Mesendoderm (in vitro differentiated cells): ENCODE data around the gene MUSK. TPM values are rescaled to one million over a fixed set of nuclear protein-coding genes. Genes with fewer than 3 reads are reported as not detected.

Experiments
- DNase-seq: peaks from one replicate; pipeline ENCODE4 v3.0.0; 2013
- H2AK5ac ChIP-seq: 2 replicates; pipeline ENCODE4 v1.6.1; 2013; ENCODE audit warnings: low read length, inconsistent platforms
- H2BK120ac ChIP-seq: 2 replicates; pipeline ENCODE4 v1.6.1; 2013; ENCODE audit warnings: low read depth, mild to moderate bottlenecking, low read length, moderate library complexity, mixed read lengths
- H2BK15ac ChIP-seq: replicated peaks from 2 replicates; pipeline ENCODE4 v1.6.1; 2013; ENCODE audit warnings: low read depth, mild to moderate bottlenecking, moderate library complexity
- H2BK5ac ChIP-seq: 2 replicates; pipeline ENCODE4 v1.6.1; 2013; ENCODE audit warnings: low read length, inconsistent platforms
- H3K18ac ChIP-seq: 2 replicates; pipeline ENCODE4 v1.6.1; 2013; ENCODE audit warnings: mild to moderate bottlenecking, low read length, mixed read lengths
- H3K23ac ChIP-seq: one replicate; pipeline ENCODE4 v1.6.1; 2013; ENCODE audit warnings: low read length
- H3K27ac ChIP-seq: 2 replicates; pipeline ENCODE4 v1.5.1; 2013; ENCODE audit warnings: low read depth, mild to moderate bottlenecking, inconsistent platforms, low read length, moderate library complexity
- H3K27me3 ChIP-seq: 2 replicates; pipeline ENCODE4 v1.6.1; 2013; ENCODE audit warnings: low read length, control low read depth, mild to moderate bottlenecking, inconsistent platforms; ENCODE audit not compliant: insufficient read depth, poor library complexity
- H3K36me3 ChIP-seq: 2 replicates; pipeline ENCODE4 v1.6.1; 2013; ENCODE audit warnings: low read length, inconsistent platforms; ENCODE audit not compliant: control insufficient read depth, insufficient read depth
- H3K4ac ChIP-seq: one replicate; pipeline ENCODE4 v1.6.1; 2013; ENCODE audit warnings: low read depth, mild to moderate bottlenecking, low read length, moderate library complexity
- H3K4me1 ChIP-seq: 2 replicates; pipeline ENCODE4 v1.6.1; 2013; ENCODE audit warnings: low read depth, low read length, inconsistent platforms; ENCODE audit not compliant: control insufficient read depth
- H3K4me2 ChIP-seq: 2 replicates; pipeline ENCODE4 v1.6.1; 2013; ENCODE audit warnings: low read length
- H3K4me3 ChIP-seq: 2 replicates; pipeline ENCODE4 v1.5.1; 2013; ENCODE audit warnings: mild to moderate bottlenecking, low read length
- H3K56ac ChIP-seq: one replicate; pipeline ENCODE4 v1.6.1; 2013; ENCODE audit warnings: low read length
- H3K79me1 ChIP-seq: 2 replicates; pipeline ENCODE4 v1.6.1; 2013; ENCODE audit warnings: low read length, inconsistent platforms
- H3K79me2 ChIP-seq: 2 replicates; pipeline ENCODE4 v1.6.1; 2013; ENCODE audit warnings: mild to moderate bottlenecking, low read length; ENCODE audit not compliant: control insufficient read depth, insufficient read depth
- H3K9ac ChIP-seq: 2 replicates; pipeline ENCODE4 v1.6.1; 2013; ENCODE audit warnings: low read length, inconsistent platforms
- H4K5ac ChIP-seq: one replicate; pipeline ENCODE4 v1.6.1; 2013; ENCODE audit warnings: low read length
- H4K8ac ChIP-seq: one replicate; pipeline ENCODE4 v1.6.1; 2013; ENCODE audit warnings: low read depth, mild to moderate bottlenecking, control low read depth, low read length, moderate library complexity
- WGBS: extraction: QIAGEN DNeasy Blood & Tissue Kit; methylation state at CpG from one replicate; pipeline ENCODE4 v1.1.7; 2013; ENCODE audit warnings: low lambda C conversion rate, missing lambda C conversion rate; ENCODE audit not compliant: insufficient coverage; ENCODE audit errors: extremely low coverage; 5-methylcytosine and 5-hydroxymethylcytosine counted together
- small RNA-seq: library from polyadenylated mRNA; stranded (forward); fragments of <200 nt; extraction: miRNeasy Mini kit (QIAGEN cat#:217004); gene quantifications from one replicate; pipeline ENCODE3, GENCODE V24; 2013; ENCODE audit not compliant: insufficient read depth

Gene MUSK

GRCh38 chr9:110847671-110848070 is 179.1 kb downstream of the MUSK start:
- Histone ChIP-seq H3K56ac (no peak overlapping the region), H3K4me2 (no peak overlapping the region), H3K79me1 (no peaks in the 10 kb centered on the region), H3K36me3 (no peaks in the 10 kb centered on the region), H2BK15ac (no peak overlapping the region), H2AK5ac (no peak overlapping the region), H2BK120ac (no peak overlapping the region), H3K4me1 (peaks cover 2% of the 10 kb centered on the region), H3K9ac (no peak overlapping the region), H3K79me2 (no peaks in the 10 kb centered on the region), H3K23ac (no peak overlapping the region), H3K4me3 (no peak overlapping the region), H2BK5ac (no peak overlapping the region), H3K18ac (no peak overlapping the region), H4K5ac (no peak overlapping the region), H4K8ac (no peak overlapping the region), H3K4ac (no peak overlapping the region), H3K27ac (no peak overlapping the region), H3K27me3 (no peaks in the 10 kb centered on the region)
- no CpG with 5 or more reads among the region's 3 CpGs for WGBS
- DNase-seq: no peak

GRCh38 chr9:110850401-110851135 is 182.0 kb downstream of the MUSK start:
- Histone ChIP-seq H4K8ac (no peak overlapping the region), H3K9ac (no peak overlapping the region), H3K4me1 (no peaks in the 10 kb centered on the region), H3K4me2 (no peak overlapping the region), H3K27me3 (no peaks in the 10 kb centered on the region), H3K4me3 (no peak overlapping the region), H3K56ac (no peak overlapping the region), H2BK15ac (no peak overlapping the region), H2AK5ac (no peak overlapping the region), H3K79me1 (no peaks in the 10 kb centered on the region), H3K4ac (no peak overlapping the region), H3K23ac (no peak overlapping the region), H2BK5ac (no peak overlapping the region), H4K5ac (no peak overlapping the region), H3K18ac (no peak overlapping the region), H3K27ac (no peak overlapping the region), H3K36me3 (no peaks in the 10 kb centered on the region), H3K79me2 (no peaks in the 10 kb centered on the region), H2BK120ac (no peak overlapping the region)
- DNase-seq: no peak
- whole genome bisulfite sequencing: no CpG with 5 or more reads among the region's 6 CpGs

Small RNA genes lying within 50 kb of the gene (small RNA-seq; reads per million reads assigned to genes)
- gene AL513328.1: not detected
